K562 (cell line): ENCODE data around the gene GUCY1A1. TPM values are rescaled to one million over a fixed set of nuclear protein-coding genes. Genes with fewer than 3 reads are reported as not detected.

Experiments used
- ATAC-seq: fragments of 200-7000 bp; cut with Tn5 transposase; 3 replicates; pipeline ENCODE4 v1.9.1; 2020; ENCODE audit warnings: moderate library complexity
- BruUV-seq: library from RNA; stranded (reverse); fragments of 400-500 nt; replicated peaks from 2 replicates; lab custom pipeline; 2021; lab: Mats Ljungman, UMichigan
- CTCF ChIA-PET: fragments of 300-600 bp; formaldehyde crosslinking; extraction: SDS; loops from one replicate; lab custom pipeline; 2021; ENCODE audit warnings: low intra/inter-chr PET ratio; lab: Yijun Ruan, JAX
- POLR2A ChIA-PET: fragments of 300-600, 350-650 bp; sonication (Branson Sonifier 250); formaldehyde crosslinking; extraction: SDS; loops from one replicate; lab custom pipeline; 2021; ENCODE audit warnings: antibody characterized with exemption, inconsistent platforms; lab: Yijun Ruan, JAX
- DNase-seq, 4 experiments: peaks; one replicate each; pipeline versions ENCODE4 v3.0.0 to v3.0.0-alpha.2; 2011 to 2018; ENCODE audit warnings: low spot score in 3 of 4, mixed read lengths in 3 of 4; ENCODE audit errors: extremely low read depth in 1 of 4
- FAIRE-seq: peaks from 2 replicates; lab custom pipeline; 2011; peaks lifted over from hg19 to GRCh38; lab: Jason Lieb, UNC
- H2AFZ ChIP-seq: 2 replicates; pipeline ENCODE4 v1.6.0; 2011; ENCODE audit warnings: low read depth, low read length, control low read depth, inconsistent platforms
- H3K27ac ChIP-seq: fragments of 200-600 bp; 3 replicates; pipeline ENCODE4 v1.8.0; 2011; ENCODE audit warnings: low read depth, mild to moderate bottlenecking, control low read depth, inconsistent platforms, low read length, moderate library complexity, mixed read lengths; ENCODE audit errors: extremely low read depth
- H3K27me3 ChIP-seq, 2 experiments: fragments of 300-600 bp in 1 of 2; 2 replicates in 1 of 2; 3 replicates in 1 of 2; pipeline versions ENCODE4 v1.6.0 to v1.8.0; 2011; ENCODE audit warnings: inconsistent platforms in 2 of 2, low read length in 2 of 2, mild to moderate bottlenecking in 1 of 2, mixed read lengths in 1 of 2, moderate library complexity in 1 of 2; ENCODE audit not compliant: control insufficient read depth in 2 of 2, insufficient read depth in 2 of 2
- H3K36me3 ChIP-seq: fragments of 300-600 bp; 3 replicates; pipeline ENCODE4 v1.8.0; 2011; ENCODE audit warnings: mild to moderate bottlenecking, low read length, inconsistent platforms; ENCODE audit not compliant: control insufficient read depth, insufficient read depth
- H3K4me1 ChIP-seq, 2 experiments: fragments of 200-600 bp in 1 of 2; replicated peaks in 1 of 2; 2 replicates in 1 of 2; 3 replicates in 1 of 2; pipeline versions ENCODE4 v1.5.1 to v1.8.0; 2011; ENCODE audit warnings: inconsistent platforms in 2 of 2, low read length in 2 of 2, mild to moderate bottlenecking in 1 of 2, mixed read lengths in 1 of 2, moderate library complexity in 1 of 2; ENCODE audit not compliant: control insufficient read depth in 2 of 2, insufficient read depth in 2 of 2
- H3K4me2 ChIP-seq: 2 replicates; pipeline ENCODE4 v1.6.1; 2011; ENCODE audit warnings: low read length, control low read depth, inconsistent platforms, mixed read lengths; ENCODE audit not compliant: insufficient read depth
- H3K4me3 ChIP-seq: fragments of 200-600 bp; sonication (generic), shearing (Covaris generic); 2 replicates; pipeline ENCODE4 v1.5.1; 2016; ENCODE audit warnings: control low read depth, inconsistent platforms
- H3K79me2 ChIP-seq: fragments of 200-600 bp; 3 replicates; pipeline ENCODE4 v1.8.0; 2011; ENCODE audit warnings: low read length, inconsistent platforms; ENCODE audit not compliant: control insufficient read depth, insufficient read depth
- H3K9ac ChIP-seq, 2 experiments: 2 replicates each; pipeline versions ENCODE4 v1.6.0 to v1.6.1; 2011; ENCODE audit warnings: low read depth in 2 of 2, low read length in 2 of 2, control low read depth in 1 of 2, inconsistent platforms in 1 of 2, mild to moderate bottlenecking in 1 of 2, mixed read lengths in 1 of 2; ENCODE audit not compliant: insufficient read depth in 1 of 2
- H3K9me1 ChIP-seq: one replicate; pipeline ENCODE4 v1.6.0; 2011; ENCODE audit warnings: inconsistent platforms, mild to moderate bottlenecking, low read length, moderate library complexity; ENCODE audit not compliant: control insufficient read depth, insufficient read depth
- H3K9me3 ChIP-seq: replicated peaks from 2 replicates; pipeline ENCODE4 v1.5.1; 2011; ENCODE audit warnings: low read depth, low read length, inconsistent platforms; ENCODE audit not compliant: control insufficient read depth, insufficient read depth
- H4K20me1 ChIP-seq: replicated peaks from 2 replicates; pipeline ENCODE4 v1.6.1; 2011; ENCODE audit warnings: low read length, inconsistent platforms, mixed read lengths; ENCODE audit not compliant: control insufficient read depth, insufficient read depth
- BRD9 ChIP-seq: fragments of 450-650 bp; IDR thresholded peaks from 2 replicates; pipeline ENCODE4 v1.6.1; 2018; ENCODE audit warnings: low read depth; ENCODE audit not compliant: partially characterized antibody
- CBX2 ChIP-seq: fragments of 200-600 bp; sonication (generic); IDR thresholded peaks from one replicate; pipeline ENCODE4 v1.6.1; 2012; ENCODE audit warnings: mild to moderate bottlenecking, low read length, inconsistent platforms; ENCODE audit not compliant: insufficient read depth, poor library complexity, severe bottlenecking
- CHCHD3 ChIP-seq: fragments of 250-450 bp; sonication (Bioruptor Pico); IDR thresholded peaks from 2 replicates; pipeline ENCODE4 v2.1.2; 2022; ENCODE audit warnings: mild to moderate bottlenecking
- HCFC1 ChIP-seq: IDR thresholded peaks from 2 replicates; pipeline ENCODE4 v1.6.1; 2012; ENCODE audit warnings: low read depth, low read length, improper control_type of control experiment
- NCOA6 ChIP-seq: fragments of 450-650 bp; IDR thresholded peaks from 2 replicates; pipeline ENCODE4 v1.6.1; 2017; ENCODE audit warnings: mild to moderate bottlenecking
- NFATC3 ChIP-seq: fragments of 450-650 bp; IDR thresholded peaks from 2 replicates; pipeline ENCODE4 v1.6.1; 2017; ENCODE audit warnings: mild to moderate bottlenecking
- PHB ChIP-seq: fragments of 250-450 bp; sonication (Bioruptor Pico); IDR thresholded peaks from 2 replicates; pipeline ENCODE4 v1.5.0; 2021
- POLR3A ChIP-seq: IDR thresholded peaks from 2 replicates; pipeline ENCODE4 v1.6.1; 2011; ENCODE audit warnings: borderline replicate concordance, mild to moderate bottlenecking, moderate library complexity; ENCODE audit not compliant: insufficient read length, insufficient read depth; ENCODE audit errors: extremely low read depth
- SAP30 ChIP-seq: fragments of 200-600 bp; sonication (generic); IDR thresholded peaks from 2 replicates; pipeline ENCODE4 v1.6.1; 2012; ENCODE audit warnings: borderline replicate concordance, low read depth, mild to moderate bottlenecking, moderate library complexity, low read length, control low read depth, inconsistent platforms; ENCODE audit not compliant: insufficient read depth, poor library complexity, severe bottlenecking
- SOX6 ChIP-seq: fragments of 450-650 bp; IDR thresholded peaks from 2 replicates; pipeline ENCODE4 v1.6.1; 2014; ENCODE audit warnings: mild to moderate bottlenecking
- WGBS: fragments of 100-300 bp; shearing (Covaris generic); methylation state at CpG from one replicate; pipeline ENCODE4 v1.1.6; 2016; ENCODE audit warnings: low coverage, mixed read lengths; ENCODE audit not compliant: insufficient coverage; ENCODE audit errors: missing lambda C conversion rate; 5-methylcytosine and 5-hydroxymethylcytosine counted together
- in situ Hi-C: fragments of 300-500 bp; cut with MboI; formaldehyde crosslinking; loops from 4 replicates; pipeline ENCODE4 v1.15.0; 2018; ENCODE audit warnings: inconsistent platforms, mixed read lengths
- intact Hi-C: fragments of 100-400 bp; cut with micrococcal nuclease; formaldehyde crosslinking; loops from 2 replicates; pipeline ENCODE4 v1.14.2; 2022
- polyA plus RNA-seq, 8 experiments: library from polyadenylated mRNA; depleted of rRNA in 4 of 8; stranded (reverse) in 5 of 8; unstranded in 3 of 8; fragments of >200 nt; fragmentation: Nextera tagmentation in 2 of 8; fragmentation: Illumina TruSeq in 1 of 8; extraction: Ambion mirVana in 2 of 8; extraction: Trizol in 1 of 8; gene quantifications; 2 replicates each; pipeline versions ENCODE4 v1.2.1 to v1.2.3, GENCODE V29; 2011 to 2014; ENCODE audit warnings: inconsistent platforms in 1 of 8, missing spikeins in 1 of 8
- total RNA-seq, 7 experiments: library from RNA; depleted of rRNA in 6 of 7; stranded (reverse); fragments of >200 nt in 6 of 7; fragmentation: Illumina TruSeq in 2 of 7; extraction: Trizol in 2 of 7; gene quantifications; 2 replicates each; pipeline versions ENCODE4 v1.2.1 to v1.2.3, GENCODE V29; 2011 to 2021; ENCODE audit warnings: low replicate concordance in 1 of 7
- TF ChIP-seq, protein P1 (sequence below), 3 experiments: fragments of 200-800 bp in 1 of 3; fragments of 250-450 bp in 1 of 3; fragments of 450-650 bp in 1 of 3; sonication (Bioruptor Pico) in 1 of 3; sonication (Bioruptor generic) in 1 of 3; formaldehyde crosslinking in 1 of 3; IDR thresholded peaks; 2 replicates each; pipeline versions ENCODE4 v1.6.1 to v1.8.0; 2016 to 2022; ENCODE audit warnings: mild to moderate bottlenecking in 2 of 3, missing genetic modification characterization in 2 of 3, missing compliant biosample characterization in 1 of 3, moderate library complexity in 1 of 3

GUCY1A1 gene
- total and polyA plus RNA-seq, 9 of the 15 experiments (the other 6 are each of a cell fraction or from before 2014, with no cell fraction given): not detected

DNA sequence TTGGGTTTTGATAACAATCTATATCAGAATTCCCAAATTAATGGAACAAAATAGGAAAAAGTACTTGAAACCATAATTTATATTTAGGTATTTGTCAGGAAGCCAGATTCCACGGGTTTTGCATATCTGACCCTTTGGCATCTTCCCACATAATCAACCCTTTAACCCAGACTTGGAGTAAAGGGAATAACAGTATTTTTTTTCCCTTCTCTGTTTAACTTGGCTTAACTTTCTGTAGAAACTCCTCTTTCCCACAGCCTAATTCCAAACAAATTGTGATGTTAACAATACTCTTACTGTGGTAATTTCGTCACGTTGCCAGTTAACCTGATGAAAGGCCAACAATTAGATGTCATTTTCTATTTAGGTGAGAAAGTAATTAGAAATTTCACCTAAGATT is 49.4 kb upstream of the GUCY1A1 start:
- H4K20me1 ChIP-seq: no peaks in the 10 kb centered on the region
- TF ChIP-seq PHB (CRISPR knock-in tag) (no peak), BRD9 (no peak), NCOA6 (no peak), HCFC1 (no peak)
- H3K9me3 ChIP-seq: no peaks in the 10 kb centered on the region
- no peaks in the 10 kb centered on the region for H3K27me3 ChIP-seq
- no peak overlapping the region for H3K9ac ChIP-seq
- H3K79me2 ChIP-seq: no peaks in the 10 kb centered on the region
- no peak overlapping the region for H3K4me2 ChIP-seq
- no TSS peak for BruUV-seq
- no peaks in the 10 kb centered on the region for H3K4me1 ChIP-seq
- intact Hi-C loops: no loop called here
- no peak for DNase-seq
- 0% methylated on average over 3 of the region's 3 CpGs for WGBS
- CTCF ChIA-PET: no interaction called here
- FAIRE-seq: no peak
- POLR2A ChIA-PET: no interaction called here
- no peaks in the 10 kb centered on the region for H3K9me1 ChIP-seq
- H3K27ac ChIP-seq: no peak overlapping the region
- in situ Hi-C loops: no loop called here
- H2AFZ ChIP-seq: no peak overlapping the region
- ATAC-seq: no peak
- H3K4me3 ChIP-seq: no peak overlapping the region
- no peaks in the 10 kb centered on the region for H3K36me3 ChIP-seq

DNA sequence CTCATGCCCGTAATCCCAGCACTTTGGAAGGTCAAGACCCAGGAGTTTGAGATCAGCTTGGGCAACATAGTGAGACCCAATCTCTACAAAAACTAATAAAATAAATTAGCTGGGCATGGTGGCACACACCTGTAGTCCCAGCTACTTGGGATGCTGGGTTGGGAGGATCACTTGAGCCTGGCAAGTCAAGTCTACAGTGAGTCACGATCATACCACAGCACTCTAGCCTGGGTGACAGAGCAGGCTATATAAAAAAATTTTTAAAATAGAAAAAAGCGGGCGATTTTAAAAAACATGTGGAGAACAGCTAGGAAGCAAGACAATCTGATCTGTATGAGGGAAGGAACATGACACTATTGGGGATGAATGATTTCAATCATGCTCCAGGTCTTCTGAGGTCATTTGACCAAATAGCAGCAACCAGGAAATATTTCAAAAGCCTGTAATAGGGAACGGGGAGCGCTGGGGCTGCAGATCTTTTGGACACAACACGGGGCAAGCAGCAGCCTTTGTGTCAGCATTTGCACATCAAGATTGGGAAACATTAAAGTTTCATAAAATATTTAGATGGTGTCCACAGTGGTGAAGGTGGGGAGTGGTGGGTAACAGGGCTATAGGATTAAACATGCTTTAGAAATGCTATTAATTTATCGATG is 48.3 kb upstream of the GUCY1A1 start:
- no peak overlapping the region for H3K27ac ChIP-seq
- no TSS peak for BruUV-seq
- H3K4me2 ChIP-seq: no peak overlapping the region
- ChIA-PET POLR2A (no interaction called here), CTCF (no interaction called here)
- under 1% methylated on average over 8 of the region's 8 CpGs for WGBS
- H3K27me3 ChIP-seq: no peaks in the 10 kb centered on the region
- H3K9me1 ChIP-seq: no peaks in the 10 kb centered on the region
- no peak for DNase-seq
- intact Hi-C loops: no loop called here
- no peak overlapping the region for H3K4me3 ChIP-seq
- H3K79me2 ChIP-seq: no peaks in the 10 kb centered on the region
- no peaks in the 10 kb centered on the region for H3K36me3 ChIP-seq
- no peaks in the 10 kb centered on the region for H4K20me1 ChIP-seq
- no peaks in the 10 kb centered on the region for H3K4me1 ChIP-seq
- no peak for ATAC-seq
- no peak for FAIRE-seq
- H2AFZ ChIP-seq: no peak overlapping the region
- in situ Hi-C loops: no loop called here
- H3K9ac ChIP-seq: no peak overlapping the region
- H3K9me3 ChIP-seq: no peaks in the 10 kb centered on the region
- no peak for TF ChIP-seq CBX2
- no peak for TF ChIP-seq POLR3A
- TF ChIP-seq SAP30: no peak
- no peak for TF ChIP-seq NFATC3
- no peak for TF ChIP-seq SOX6
- TF ChIP-seq, protein P1, sequence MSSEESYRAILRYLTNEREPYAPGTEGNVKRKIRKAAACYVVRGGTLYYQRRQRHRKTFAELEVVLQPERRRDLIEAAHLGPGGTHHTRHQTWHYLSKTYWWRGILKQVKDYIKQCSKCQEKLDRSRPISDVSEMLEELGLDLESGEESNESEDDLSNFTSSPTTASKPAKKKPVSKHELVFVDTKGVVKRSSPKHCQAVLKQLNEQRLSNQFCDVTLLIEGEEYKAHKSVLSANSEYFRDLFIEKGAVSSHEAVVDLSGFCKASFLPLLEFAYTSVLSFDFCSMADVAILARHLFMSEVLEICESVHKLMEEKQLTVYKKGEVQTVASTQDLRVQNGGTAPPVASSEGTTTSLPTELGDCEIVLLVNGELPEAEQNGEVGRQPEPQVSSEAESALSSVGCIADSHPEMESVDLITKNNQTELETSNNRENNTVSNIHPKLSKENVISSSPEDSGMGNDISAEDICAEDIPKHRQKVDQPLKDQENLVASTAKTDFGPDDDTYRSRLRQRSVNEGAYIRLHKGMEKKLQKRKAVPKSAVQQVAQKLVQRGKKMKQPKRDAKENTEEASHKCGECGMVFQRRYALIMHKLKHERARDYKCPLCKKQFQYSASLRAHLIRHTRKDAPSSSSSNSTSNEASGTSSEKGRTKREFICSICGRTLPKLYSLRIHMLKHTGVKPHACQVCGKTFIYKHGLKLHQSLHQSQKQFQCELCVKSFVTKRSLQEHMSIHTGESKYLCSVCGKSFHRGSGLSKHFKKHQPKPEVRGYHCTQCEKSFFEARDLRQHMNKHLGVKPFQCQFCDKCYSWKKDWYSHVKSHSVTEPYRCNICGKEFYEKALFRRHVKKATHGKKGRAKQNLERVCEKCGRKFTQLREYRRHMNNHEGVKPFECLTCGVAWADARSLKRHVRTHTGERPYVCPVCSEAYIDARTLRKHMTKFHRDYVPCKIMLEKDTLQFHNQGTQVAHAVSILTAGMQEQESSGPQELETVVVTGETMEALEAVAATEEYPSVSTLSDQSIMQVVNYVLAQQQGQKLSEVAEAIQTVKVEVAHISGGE (CRISPR knock-in tag; IDR thresholded peaks at IDR 0.05): no peak
- no peak for TF ChIP-seq CHCHD3
